CD8-positive, alpha-beta memory T cell (primary cell): ENCODE measurements around the gene PAX5. TPM values are rescaled to one million over a fixed set of nuclear protein-coding genes. Genes with fewer than 3 reads are reported as not detected.

Source experiments
- CTCF ChIA-PET: fragments of 350-600 bp; sonication (Branson Sonifier 250); formaldehyde crosslinking; loops from one replicate; lab custom pipeline; 2021; ENCODE audit warnings: antibody characterized with exemption; lab: Charles Lee
- POLR2A ChIA-PET: fragments of 350-600 bp; sonication (Branson Sonifier 250); formaldehyde crosslinking; loops from one replicate; lab custom pipeline; 2021; ENCODE audit warnings: antibody characterized with exemption; lab: Charles Lee
- DNase-seq, 5 donors: peaks; one replicate each; pipeline versions ENCODE4 v3.0.0 to v3.0.0-alpha.2; 2020 to 2022; ENCODE audit warnings: mixed read lengths in 1 of 5
- H3K27ac ChIP-seq: one replicate; pipeline ENCODE4 v1.7.0; 2013; ENCODE audit warnings: low read depth, mild to moderate bottlenecking, low read length, moderate library complexity
- H3K27me3 ChIP-seq: 2 replicates; pipeline ENCODE4 v1.7.0; 2013; ENCODE audit warnings: low read length, mild to moderate bottlenecking; ENCODE audit not compliant: insufficient read depth, poor library complexity, severe bottlenecking
- H3K36me3 ChIP-seq: 2 replicates; pipeline ENCODE4 v1.7.0; 2013; ENCODE audit warnings: mild to moderate bottlenecking, low read length, moderate library complexity; ENCODE audit not compliant: insufficient read depth
- H3K4me1 ChIP-seq: 2 replicates; pipeline ENCODE4 v1.7.0; 2013; ENCODE audit warnings: mild to moderate bottlenecking, low read length, moderate library complexity; ENCODE audit not compliant: insufficient read depth
- H3K4me3 ChIP-seq: 2 replicates; pipeline ENCODE4 v1.7.0; 2013; ENCODE audit warnings: mild to moderate bottlenecking, low read length
- H3K9me3 ChIP-seq: 2 replicates; pipeline ENCODE4 v1.7.0; 2013; ENCODE audit warnings: mild to moderate bottlenecking, low read length
- H3K27ac Mint-ChIP-seq, 8 donors: one replicate each; pipeline ENCODE4 v1.8.0; 2020 to 2021; ENCODE audit warnings: mixed read lengths in 8 of 8, mild to moderate bottlenecking in 6 of 8, inconsistent platforms in 3 of 8, moderate library complexity in 3 of 8
- H3K27me3 Mint-ChIP-seq, 2 donors: one replicate each; pipeline ENCODE4 v1.8.0; 2020 to 2021; ENCODE audit warnings: mixed read lengths in 2 of 2, mild to moderate bottlenecking in 1 of 2, moderate library complexity in 1 of 2
- H3K36me3 Mint-ChIP-seq, 3 donors: one replicate each; pipeline ENCODE4 v1.8.0; 2020 to 2021; ENCODE audit warnings: mixed read lengths in 3 of 3, inconsistent platforms in 1 of 3, mild to moderate bottlenecking in 1 of 3
- H3K4me1 Mint-ChIP-seq, 3 donors: one replicate each; pipeline ENCODE4 v1.8.0; 2020 to 2021; ENCODE audit warnings: mixed read lengths in 3 of 3, inconsistent platforms in 1 of 3, mild to moderate bottlenecking in 1 of 3
- H3K4me3 Mint-ChIP-seq, 7 donors: one replicate each; pipeline ENCODE4 v1.8.0; 2020 to 2021; ENCODE audit warnings: mixed read lengths in 7 of 7, mild to moderate bottlenecking in 6 of 7, moderate library complexity in 4 of 7, inconsistent platforms in 2 of 7
- H3K9me3 Mint-ChIP-seq, 5 donors: one replicate each; pipeline ENCODE4 v1.8.0; 2020 to 2022; ENCODE audit warnings: mixed read lengths in 5 of 5, mild to moderate bottlenecking in 3 of 5, moderate library complexity in 2 of 5, inconsistent platforms in 1 of 5
- polyA plus RNA-seq: library from polyadenylated mRNA; unstranded; fragments of 300-500 nt; fragmentation: Illumina TruSeq; gene quantifications from one replicate; pipeline ENCODE4 v1.2.3, GENCODE V29; 2021
- total RNA-seq, 2 experiments: library from RNA; stranded (reverse); gene quantifications; one replicate each; pipeline ENCODE4 v1.2.3, GENCODE V29; 2021

PAX5 gene
- total and polyA plus RNA-seq, 3 experiments from 2014 or later = 0.18 to 0.29 TPM; not detected in 1

DNA sequence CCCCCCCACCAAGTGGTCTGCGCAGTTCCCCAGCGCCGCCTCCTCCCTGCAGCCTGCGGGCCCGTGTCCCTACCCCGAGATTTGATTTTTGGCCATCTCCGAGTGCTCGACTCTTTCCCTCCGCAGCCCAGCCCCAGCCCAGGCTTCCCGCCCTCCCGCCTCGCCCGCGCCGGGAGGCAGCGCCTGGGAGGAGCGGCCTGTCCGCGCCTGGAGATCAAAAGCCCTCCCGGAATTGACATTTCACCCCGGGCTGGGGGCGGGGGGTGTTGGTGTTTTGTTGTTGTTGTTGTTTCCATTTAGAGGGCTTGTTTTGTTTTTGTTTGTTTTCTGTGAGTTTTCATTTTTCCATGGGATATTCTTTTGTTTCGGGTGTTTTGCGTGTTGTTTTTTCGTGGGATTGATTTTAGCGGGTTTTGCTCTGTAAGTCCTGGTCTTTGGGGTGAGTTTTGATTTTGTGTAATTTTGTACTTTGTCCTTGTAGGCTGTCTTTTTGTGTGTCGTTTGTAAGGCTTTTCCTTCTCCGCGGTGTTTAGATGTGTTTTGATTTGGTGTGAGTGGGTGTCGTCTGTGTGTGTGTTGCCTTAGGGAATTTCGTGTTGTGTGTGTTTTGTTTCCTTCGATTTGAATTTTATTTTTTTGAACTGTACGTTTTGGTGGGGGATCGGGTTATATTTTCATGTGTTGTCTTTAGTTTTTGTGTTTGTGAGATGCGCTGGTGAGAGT is 1.7 kb upstream of the PAX5 start:
- H3K36me3 Mint-ChIP-seq = no peaks in the 10 kb centered on the region
- H3K4me1 Mint-ChIP-seq = peaks cover 28 to 46% (median 43%) of the 10 kb centered on the region in 3 donors
- peak overlapping the region in 3 of 8 donors; percentile 12 to 34 (median 24) for H3K27ac Mint-ChIP-seq
- POLR2A ChIA-PET = no interaction called here
- H3K4me3 ChIP-seq = peak overlapping the region; percentile 84
- H3K36me3 ChIP-seq = no peaks in the 10 kb centered on the region
- CTCF ChIA-PET = no interaction called here
- no peak for DNase-seq
- H3K27me3 Mint-ChIP-seq = peaks cover 77 to 91% of the 10 kb centered on the region in 2 donors
- H3K9me3 ChIP-seq = no peaks in the 10 kb centered on the region
- H3K27ac ChIP-seq = no peak overlapping the region
- peaks cover 39% of the 10 kb centered on the region for H3K4me1 ChIP-seq
- H3K4me3 Mint-ChIP-seq = peak overlapping the region; percentile 71 to 98 (median 86)
- H3K27me3 ChIP-seq = peaks cover 72% of the 10 kb centered on the region
- H3K9me3 Mint-ChIP-seq = peaks cover 0 to 9% (median 2%) of the 10 kb centered on the region in 5 donors

DNA sequence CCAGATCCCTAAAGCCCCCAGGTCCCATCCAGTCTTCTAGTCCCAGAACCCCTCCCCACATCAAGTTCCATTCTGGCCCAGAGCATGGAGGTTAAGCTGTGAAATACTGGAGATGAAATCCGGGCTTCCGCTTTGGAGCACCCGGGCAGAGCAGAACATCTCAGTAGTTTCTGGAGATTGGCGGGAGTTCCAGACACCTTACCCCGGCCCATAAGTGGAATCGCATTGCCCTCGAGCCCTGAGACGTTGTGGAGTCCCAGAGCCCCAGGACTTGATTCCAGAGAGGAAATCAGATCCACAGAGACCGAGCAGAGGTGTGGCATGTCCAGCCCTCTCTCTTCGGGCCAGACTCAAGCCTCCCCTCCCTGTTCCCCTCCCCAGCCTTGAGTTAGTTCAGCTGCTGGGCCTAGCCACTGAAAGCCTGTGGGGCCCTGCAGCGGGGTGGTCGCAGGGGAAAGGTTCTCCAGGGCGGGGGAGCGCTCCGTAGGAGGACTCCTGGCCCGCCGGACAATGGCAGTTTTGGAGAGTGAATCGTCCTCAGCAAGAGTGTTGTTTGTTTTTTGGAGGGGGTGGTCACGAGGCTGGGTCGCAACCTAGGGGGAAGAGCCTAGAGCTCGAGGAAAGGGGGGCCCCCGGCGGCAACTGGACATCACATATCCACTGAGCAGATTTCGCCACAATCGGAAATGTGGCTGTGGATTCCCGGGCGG is 1.0 kb upstream of the PAX5 start:
- Histone ChIP-seq H3K36me3 (no peaks in the 10 kb centered on the region), H3K9me3 (no peaks in the 10 kb centered on the region), H3K27me3 (peaks cover 79% of the 10 kb centered on the region), H3K27ac (no peak overlapping the region), H3K4me1 (peaks cover 44% of the 10 kb centered on the region), H3K4me3 (no peak overlapping the region)
- CTCF ChIA-PET = no interaction called here
- H3K36me3 Mint-ChIP-seq = no peaks in the 10 kb centered on the region
- H3K4me3 Mint-ChIP-seq = peak overlapping the region; percentile 49 to 98 (median 71)
- peaks cover 0 to 9% (median 2%) of the 10 kb centered on the region in 5 donors for H3K9me3 Mint-ChIP-seq
- H3K27me3 Mint-ChIP-seq = peaks cover 81 to 94% of the 10 kb centered on the region in 2 donors
- POLR2A ChIA-PET = no interaction called here
- peaks cover 34 to 53% (median 49%) of the 10 kb centered on the region in 3 donors for H3K4me1 Mint-ChIP-seq
- no peak for DNase-seq
- peak overlapping the region in 2 of 8 donors; percentile 22 to 43 for H3K27ac Mint-ChIP-seq

- POLR2A ChIA-PET = no interaction called here
- H3K36me3 Mint-ChIP-seq = no peaks in the 10 kb centered on the region
- H3K27ac ChIP-seq = no peak overlapping the region
- no peak for DNase-seq
- peak overlapping the region in 1 of 8 donors; percentile 47 for H3K27ac Mint-ChIP-seq
- H3K4me1 ChIP-seq = peaks cover 51% of the 10 kb centered on the region
- H3K27me3 ChIP-seq = peaks cover 86% of the 10 kb centered on the region
- H3K4me3 ChIP-seq = no peak overlapping the region
- no peaks in the 10 kb centered on the region for H3K36me3 ChIP-seq
- peak overlapping the region in 6 of 7 donors; percentile 58 to 82 (median 74) for H3K4me3 Mint-ChIP-seq
- peaks cover 84 to 95% of the 10 kb centered on the region in 2 donors for H3K27me3 Mint-ChIP-seq
- H3K9me3 Mint-ChIP-seq = peaks cover 0 to 10% (median 2%) of the 10 kb centered on the region in 5 donors
- CTCF ChIA-PET = interaction anchor here (0.7 kb wide), 1 partner anchor 378 kb away, joined by 4 read pairs; no protein-coding TSS in a partner anchor
- H3K4me1 Mint-ChIP-seq = peaks cover 36 to 60% (median 56%) of the 10 kb centered on the region in 3 donors
- no peaks in the 10 kb centered on the region for H3K9me3 ChIP-seq
These were observed 353 bp upstream of the PAX5 start for GRCh38 chr9:37034305-37034937.

DNA sequence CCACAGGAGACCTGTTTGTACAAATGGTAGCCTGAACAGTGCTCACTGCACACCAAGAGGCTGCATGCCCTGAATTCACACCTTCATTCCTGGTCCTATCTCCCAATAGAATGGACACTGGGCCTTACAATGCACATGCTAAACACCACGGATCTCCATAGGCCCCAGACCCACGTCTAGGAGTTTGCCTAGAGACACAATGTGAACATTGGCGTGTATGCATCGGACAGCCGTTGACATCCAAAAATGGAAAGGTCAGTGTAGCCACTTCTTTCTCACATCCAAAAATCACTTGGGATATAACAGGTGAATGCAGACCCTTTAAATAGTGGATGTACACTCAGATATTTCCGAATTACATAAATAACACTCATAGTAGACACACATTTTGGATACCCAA is 927 bp downstream of the PAX5 start:
- H3K4me3 Mint-ChIP-seq = peak overlapping the region in 5 of 7 donors; percentile 7 to 53 (median 27)
- no peak for DNase-seq
- H3K27me3 ChIP-seq = peaks cover 86% of the 10 kb centered on the region

GRCh38 chr9:37032713-37033112 is 1.4 kb downstream of the PAX5 start:
- H3K27ac Mint-ChIP-seq = no peak overlapping the region
- no peaks in the 10 kb centered on the region for H3K9me3 ChIP-seq
- peaks cover 86% of the 10 kb centered on the region for H3K27me3 ChIP-seq
- ChIA-PET CTCF (no interaction called here), POLR2A (no interaction called here)
- H3K4me3 Mint-ChIP-seq = no peak overlapping the region
- no peak overlapping the region for H3K27ac ChIP-seq
- no peak for DNase-seq
- peaks cover 0 to 8% (median 1%) of the 10 kb centered on the region in 5 donors for H3K9me3 Mint-ChIP-seq
- H3K4me3 ChIP-seq = no peak overlapping the region
- H3K36me3 Mint-ChIP-seq = no peaks in the 10 kb centered on the region
- H3K4me1 ChIP-seq = peaks cover 65% of the 10 kb centered on the region
- H3K36me3 ChIP-seq = no peaks in the 10 kb centered on the region
- peaks cover 38 to 68% (median 54%) of the 10 kb centered on the region in 3 donors for H3K4me1 Mint-ChIP-seq
- peaks cover 90 to 96% of the 10 kb centered on the region in 2 donors for H3K27me3 Mint-ChIP-seq

More for the DNA sequence above, 927 bp downstream of the PAX5 start:
- Mint-ChIP-seq H3K27me3 (peaks cover 89 to 95% of the 10 kb centered on the region in 2 donors), H3K36me3 (no peaks in the 10 kb centered on the region), H3K27ac (no peak overlapping the region), H3K9me3 (peaks cover 0 to 8% (median 1%) of the 10 kb centered on the region in 5 donors), H3K4me1 (peaks cover 37 to 67% (median 57%) of the 10 kb centered on the region in 3 donors)
- peaks cover 62% of the 10 kb centered on the region for H3K4me1 ChIP-seq
- ChIA-PET CTCF (no interaction called here), POLR2A (no interaction called here)
- H3K27ac ChIP-seq = no peak overlapping the region
- no peaks in the 10 kb centered on the region for H3K9me3 ChIP-seq
- no peaks in the 10 kb centered on the region for H3K36me3 ChIP-seq
- H3K4me3 ChIP-seq = no peak overlapping the region

DNA sequence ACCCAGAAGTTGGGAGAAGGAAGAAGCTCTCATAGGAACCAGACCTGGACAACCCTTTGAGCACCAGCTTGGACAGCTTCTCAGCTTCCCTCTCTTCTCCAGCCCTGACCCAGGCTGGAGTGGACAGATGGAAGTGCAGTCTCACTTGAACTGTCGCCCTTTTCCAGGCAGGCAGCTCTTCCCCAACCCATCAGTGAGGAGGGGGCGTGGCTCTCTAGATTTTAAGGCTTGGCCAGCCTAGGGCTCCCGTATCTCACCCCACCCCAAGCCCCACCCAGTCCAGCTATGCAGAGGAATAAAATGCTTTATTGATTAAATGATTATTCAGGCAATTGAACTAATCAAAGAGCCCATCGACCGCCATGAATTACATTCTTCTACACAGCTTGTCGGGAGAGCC is 2.2 kb downstream of the PAX5 start:
- no peak for DNase-seq
- CTCF ChIA-PET = no interaction called here
- Histone ChIP-seq H3K9me3 (no peaks in the 10 kb centered on the region), H3K4me3 (no peak overlapping the region), H3K27ac (no peak overlapping the region), H3K27me3 (peaks cover 84% of the 10 kb centered on the region), H3K4me1 (peaks cover 63% of the 10 kb centered on the region), H3K36me3 (no peaks in the 10 kb centered on the region)
- peaks cover 38 to 70% (median 52%) of the 10 kb centered on the region in 3 donors for H3K4me1 Mint-ChIP-seq
- H3K9me3 Mint-ChIP-seq = peaks cover 0 to 6% (median 1%) of the 10 kb centered on the region in 5 donors
- peak overlapping the region in 1 of 8 donors; percentile 16 for H3K27ac Mint-ChIP-seq
- POLR2A ChIA-PET = no interaction called here
- H3K27me3 Mint-ChIP-seq = peaks cover 85 to 94% of the 10 kb centered on the region in 2 donors
- no peaks in the 10 kb centered on the region for H3K36me3 Mint-ChIP-seq
- no peak overlapping the region for H3K4me3 Mint-ChIP-seq

DNA sequence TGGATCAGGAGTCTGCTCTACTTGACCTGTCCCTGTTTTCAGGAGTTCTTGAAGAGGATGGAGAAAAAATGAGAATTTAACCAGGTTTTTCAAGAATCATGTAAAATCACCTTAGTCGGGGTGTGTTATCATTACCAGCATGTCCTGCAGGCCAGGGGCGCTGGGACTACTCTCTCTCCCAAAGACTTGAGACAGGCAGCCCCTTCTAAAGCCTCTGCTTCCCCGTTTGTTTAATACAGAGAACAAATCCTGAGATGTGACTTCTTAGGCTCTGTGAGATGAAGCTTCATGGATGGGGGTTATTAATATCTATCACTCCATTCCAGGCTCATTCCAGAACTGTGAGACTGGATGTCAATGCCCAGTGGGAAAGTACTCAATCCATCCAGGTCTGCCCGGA is 3.0 kb downstream of the PAX5 start:
- peaks cover 35 to 68% (median 47%) of the 10 kb centered on the region in 3 donors for H3K4me1 Mint-ChIP-seq
- H3K9me3 ChIP-seq = no peaks in the 10 kb centered on the region
- POLR2A ChIA-PET = no interaction called here

More for the DNA sequence above, 3.0 kb downstream of the PAX5 start:
- no peaks in the 10 kb centered on the region for H3K36me3 ChIP-seq
- H3K27ac ChIP-seq = no peak overlapping the region
- CTCF ChIA-PET = no interaction called here
- no peak overlapping the region for H3K4me3 Mint-ChIP-seq
- peaks cover 63% of the 10 kb centered on the region for H3K4me1 ChIP-seq
- no peak overlapping the region for H3K4me3 ChIP-seq
- peaks cover 0 to 6% (median 1%) of the 10 kb centered on the region in 5 donors for H3K9me3 Mint-ChIP-seq
- H3K27me3 Mint-ChIP-seq = peaks cover 79 to 90% of the 10 kb centered on the region in 2 donors
- no peaks in the 10 kb centered on the region for H3K36me3 Mint-ChIP-seq
- H3K27ac Mint-ChIP-seq = no peak overlapping the region
- DNase-seq = no peak
- peaks cover 84% of the 10 kb centered on the region for H3K27me3 ChIP-seq
